ENCODE results near the gene BOK. TPM values are rescaled to one million over a fixed set of nuclear protein-coding genes. Genes with fewer than 3 reads are reported as not detected.

BOK gene
- total RNA-seq, 6 donors from 2014 or later: 42.9 to 143 (median 61.3) TPM

GRCh38 chr2:241598061-241598460, 39.5 kb downstream of the BOK start:
- Histone ChIP-seq H3K4me3 (no peak overlapping the region), H3K36me3 (peaks cover 6 to 81% (median 50%) of the 10 kb centered on the region in 4 donors), H3K4me1 (no peaks in the 10 kb centered on the region), H3K27ac (no peak overlapping the region), H3K9me3 (no peaks in the 10 kb centered on the region), H3K27me3 (no peaks in the 10 kb centered on the region)
- 87 to 89% methylated on average over 5 of the region's 5 CpGs for WGBS, 2 donors
- TF ChIP-seq EP300 (IDR thresholded peaks at IDR 0.05): no peak
- no peak for TF ChIP-seq POLR2A (IDR thresholded peaks at IDR 0.05)
- no peak for TF ChIP-seq CTCF (IDR thresholded peaks at IDR 0.05)
- TF ChIP-seq POLR2AphosphoS5 (IDR thresholded peaks at IDR 0.05): no peak
- no peak for ATAC-seq (ENCODE audit: low FRiP score in 2 of 2)
- DNase-seq: no peak

GRCh38 chr2:241598487-241598886, 39.9 kb downstream of the BOK start:
- H3K27me3 ChIP-seq: no peaks in the 10 kb centered on the region
- H3K4me3 ChIP-seq: no peak overlapping the region
- DNase-seq (peak in 1 of 2 donors; percentile 48), ATAC-seq (ENCODE audit: low FRiP score in 2 of 2) (no peak)
- H3K36me3 ChIP-seq: peaks cover 8 to 79% (median 52%) of the 10 kb centered on the region in 4 donors
- H3K27ac ChIP-seq: no peak overlapping the region
- 63 to 90% methylated on average over 1 of the region's 1 CpG for WGBS, 2 donors
- no peak for TF ChIP-seq POLR2A (IDR thresholded peaks at IDR 0.05)
- TF ChIP-seq CTCF (IDR thresholded peaks at IDR 0.05): peak in 3 of 6 experiments; percentile 16 to 37 (median 31)
- no peak for TF ChIP-seq EP300 (IDR thresholded peaks at IDR 0.05)
- no peak for TF ChIP-seq POLR2AphosphoS5 (IDR thresholded peaks at IDR 0.05)
- H3K9me3 ChIP-seq: no peaks in the 10 kb centered on the region
- no peaks in the 10 kb centered on the region for H3K4me1 ChIP-seq

DNA sequence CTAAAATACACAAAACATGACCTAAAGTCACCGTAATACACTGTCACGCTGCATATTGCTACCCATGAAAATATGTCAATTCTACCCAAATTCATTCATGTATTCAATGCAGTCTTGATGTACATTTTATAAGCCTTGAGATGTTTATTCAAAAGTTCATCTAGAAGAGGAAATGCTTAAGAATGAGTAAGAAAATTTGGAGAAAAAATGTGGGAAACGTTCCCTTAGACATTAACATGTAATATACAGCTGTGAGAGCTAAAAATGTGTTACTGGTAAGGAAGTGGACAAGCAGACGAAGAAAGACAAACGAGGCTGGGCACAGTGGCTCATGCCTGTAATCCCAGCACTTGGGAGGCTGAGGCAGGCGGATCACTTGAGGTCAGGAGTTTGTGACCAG, 41.1 kb downstream of the BOK start:
- H3K36me3 ChIP-seq: peaks cover 10 to 76% (median 49%) of the 10 kb centered on the region in 4 donors
- H3K9me3 ChIP-seq: no peaks in the 10 kb centered on the region
- DNase-seq: no peak
- H3K4me1 ChIP-seq: no peaks in the 10 kb centered on the region
- no peak overlapping the region for H3K4me3 ChIP-seq
- no peak overlapping the region for H3K27ac ChIP-seq
- TF ChIP-seq POLR2A (IDR thresholded peaks at IDR 0.05): no peak
- no peak for TF ChIP-seq CTCF (IDR thresholded peaks at IDR 0.05)
- TF ChIP-seq EP300 (IDR thresholded peaks at IDR 0.05): no peak
- TF ChIP-seq POLR2AphosphoS5 (IDR thresholded peaks at IDR 0.05): no peak
- ATAC-seq (ENCODE audit: low FRiP score in 2 of 2): no peak
- no peaks in the 10 kb centered on the region for H3K27me3 ChIP-seq
- 86 to 92% methylated on average over 6 of the region's 6 CpGs for WGBS, 2 donors

- no peak overlapping the region for H3K27ac ChIP-seq
- no peaks in the 10 kb centered on the region for H3K9me3 ChIP-seq
- peaks cover 10 to 85% (median 51%) of the 10 kb centered on the region in 4 donors for H3K36me3 ChIP-seq
- no peaks in the 10 kb centered on the region for H3K27me3 ChIP-seq
- TF ChIP-seq POLR2AphosphoS5 (IDR thresholded peaks at IDR 0.05) (no peak), EP300 (IDR thresholded peaks at IDR 0.05) (no peak)
- H3K4me3 ChIP-seq: no peak overlapping the region
- WGBS, 2 donors: 94 to 97% methylated on average over 13 of the region's 13 CpGs
- H3K4me1 ChIP-seq: no peaks in the 10 kb centered on the region
- DNase-seq: no peak
- no peak for ATAC-seq (ENCODE audit: low FRiP score in 2 of 2)
Observed at GRCh38 chr2:241601841-241602240, 43.3 kb downstream of the BOK start.

GRCh38 chr2:241602720-241603119, 44.2 kb downstream of the BOK start:
- Histone ChIP-seq H3K4me3 (no peak overlapping the region), H3K27ac (no peak overlapping the region), H3K9me3 (no peaks in the 10 kb centered on the region), H3K4me1 (no peaks in the 10 kb centered on the region), H3K27me3 (no peaks in the 10 kb centered on the region), H3K36me3 (peaks cover 10 to 76% (median 49%) of the 10 kb centered on the region in 4 donors)
- DNase-seq: no peak
- peak in 1 of 2 donors; percentile 20 for ATAC-seq (ENCODE audit: low FRiP score in 2 of 2)
- TF ChIP-seq EP300 (IDR thresholded peaks at IDR 0.05): no peak
- TF ChIP-seq CTCF (IDR thresholded peaks at IDR 0.05): no peak
- no peak for TF ChIP-seq POLR2A (IDR thresholded peaks at IDR 0.05)
- no peak for TF ChIP-seq POLR2AphosphoS5 (IDR thresholded peaks at IDR 0.05)
- 97 to 99% methylated on average over 11 to 16 of the region's 17 CpGs for WGBS, 2 donors
